HCT116 (cell line): ENCODE data around the gene CCM2.

Experiments used
- CEBPB ChIP-seq: IDR thresholded peaks from 2 replicates; pipeline ENCODE4 v1.6.1; 2012; ENCODE audit warnings: low read depth
- EGR1 ChIP-seq: IDR thresholded peaks from 2 replicates; pipeline ENCODE4 v1.6.1; 2012; ENCODE audit warnings: low read depth
- EZH2 ChIP-seq: fragments of 200-600 bp; sonication (generic); IDR thresholded peaks from 2 replicates; pipeline ENCODE4 v1.6.1; 2017; ENCODE audit warnings: antibody characterized with exemption, mixed run types
- EZH2phosphoT487 ChIP-seq: fragments of 200-600 bp; IDR thresholded peaks from 2 replicates; pipeline ENCODE4 v1.6.1; 2018; ENCODE audit warnings: antibody characterized with exemption, borderline replicate concordance
- FOSL1 ChIP-seq: IDR thresholded peaks from 2 replicates; pipeline ENCODE4 v1.6.1; 2012; ENCODE audit warnings: low read depth
- JUND ChIP-seq: IDR thresholded peaks from 2 replicates; pipeline ENCODE4 v1.6.1; 2012
- POLR2A ChIP-seq: IDR thresholded peaks from 2 replicates; pipeline ENCODE4 v1.7.0; 2011; ENCODE audit warnings: borderline replicate concordance; ENCODE audit not compliant: insufficient read depth, insufficient read length; ENCODE audit errors: extremely low read depth
- POLR2AphosphoS5 ChIP-seq: IDR thresholded peaks from 2 replicates; pipeline ENCODE4 v1.6.1; 2011; ENCODE audit warnings: mild to moderate bottlenecking, low read depth, low read length, moderate library complexity
- SP1 ChIP-seq: IDR thresholded peaks from 2 replicates; pipeline ENCODE4 v1.6.1; 2012; ENCODE audit warnings: low read depth
- SRF ChIP-seq: IDR thresholded peaks from 2 replicates; pipeline ENCODE4 v1.6.1; 2012; ENCODE audit warnings: low read depth
- YY1 ChIP-seq: IDR thresholded peaks from 2 replicates; pipeline ENCODE4 v1.6.1; 2011; ENCODE audit warnings: low read length, low read depth, moderate library complexity, mild to moderate bottlenecking; ENCODE audit not compliant: insufficient replicate concordance; ENCODE audit errors: extremely low read depth
- TF ChIP-seq, protein P1 (sequence below), 3 experiments: fragments of 200-600 bp in 1 of 3; sonication (generic) in 1 of 3; IDR thresholded peaks in 2 of 3; conservative IDR thresholded peaks in 1 of 3; 2 replicates each; pipeline ENCODE4 v1.5.1; 2012 to 2017; ENCODE audit warnings: low read depth in 2 of 3, low read length in 2 of 3, antibody characterized with exemption in 1 of 3, borderline replicate concordance in 1 of 3, control low read depth in 1 of 3, mild to moderate bottlenecking in 1 of 3, mixed read lengths in 1 of 3, mixed run types in 1 of 3, moderate library complexity in 1 of 3; ENCODE audit not compliant: insufficient read depth in 1 of 3
- TF ChIP-seq, protein P2 (sequence below): IDR thresholded peaks from 2 replicates; pipeline ENCODE4 v1.6.1; 2012

DNA sequence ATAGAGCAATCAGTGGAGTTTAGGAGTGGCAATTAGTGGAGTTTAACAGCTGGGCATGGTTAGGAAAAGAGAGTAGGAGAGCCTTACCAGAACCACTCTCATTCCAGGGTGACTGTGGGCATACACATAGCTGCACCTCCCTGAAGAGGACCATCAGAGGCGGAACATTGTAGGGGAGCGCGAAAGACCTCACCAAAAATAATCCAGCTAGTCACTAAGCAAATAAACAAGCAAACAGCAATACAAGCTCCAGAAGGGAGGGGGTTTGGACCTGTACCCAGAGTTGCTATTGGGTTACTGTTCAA lies 92.9 kb downstream of the CCM2 start:
- TF ChIP-seq SRF (no peak), POLR2A (no peak), YY1 (no peak), CEBPB (no peak), SP1 (no peak), EZH2phosphoT487 (no peak), POLR2AphosphoS5 (no peak), FOSL1 (no peak), JUND (no peak), EZH2 (no peak), EGR1 (no peak)
- TF ChIP-seq, protein P1, sequence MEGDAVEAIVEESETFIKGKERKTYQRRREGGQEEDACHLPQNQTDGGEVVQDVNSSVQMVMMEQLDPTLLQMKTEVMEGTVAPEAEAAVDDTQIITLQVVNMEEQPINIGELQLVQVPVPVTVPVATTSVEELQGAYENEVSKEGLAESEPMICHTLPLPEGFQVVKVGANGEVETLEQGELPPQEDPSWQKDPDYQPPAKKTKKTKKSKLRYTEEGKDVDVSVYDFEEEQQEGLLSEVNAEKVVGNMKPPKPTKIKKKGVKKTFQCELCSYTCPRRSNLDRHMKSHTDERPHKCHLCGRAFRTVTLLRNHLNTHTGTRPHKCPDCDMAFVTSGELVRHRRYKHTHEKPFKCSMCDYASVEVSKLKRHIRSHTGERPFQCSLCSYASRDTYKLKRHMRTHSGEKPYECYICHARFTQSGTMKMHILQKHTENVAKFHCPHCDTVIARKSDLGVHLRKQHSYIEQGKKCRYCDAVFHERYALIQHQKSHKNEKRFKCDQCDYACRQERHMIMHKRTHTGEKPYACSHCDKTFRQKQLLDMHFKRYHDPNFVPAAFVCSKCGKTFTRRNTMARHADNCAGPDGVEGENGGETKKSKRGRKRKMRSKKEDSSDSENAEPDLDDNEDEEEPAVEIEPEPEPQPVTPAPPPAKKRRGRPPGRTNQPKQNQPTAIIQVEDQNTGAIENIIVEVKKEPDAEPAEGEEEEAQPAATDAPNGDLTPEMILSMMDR (IDR thresholded peaks at IDR 0.05 in 2 of 3, conservative IDR thresholded peaks at IDR 0.05 in 1 of 3; ENCODE audit: borderline replicate concordance in 1 of 3, insufficient read depth in 1 of 3, low read depth in 2 of 3, low read length in 2 of 3), result no peak
- TF ChIP-seq, protein P2, sequence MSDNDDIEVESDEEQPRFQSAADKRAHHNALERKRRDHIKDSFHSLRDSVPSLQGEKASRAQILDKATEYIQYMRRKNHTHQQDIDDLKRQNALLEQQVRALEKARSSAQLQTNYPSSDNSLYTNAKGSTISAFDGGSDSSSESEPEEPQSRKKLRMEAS, result no peak
